Gastrocnemius medialis (tissue), 4 donors: ENCODE measurements around the gene GPR152. TPM values are rescaled to one million over a fixed set of nuclear protein-coding genes. Genes with fewer than 3 reads are reported as not detected.

Experiments used
- ATAC-seq, 2 donors: fragments of 150-250 bp; one replicate each; pipeline ENCODE4 v1.9.1; 2016
- DNase-seq, 2 donors: peaks; one replicate each; pipeline ENCODE4 v3.0.0-alpha.2; 2019
- H3K27ac ChIP-seq, 4 donors: fragments of 200-600 bp; sonication (generic); 1 replicate in 1 of 4; 2 replicates in 3 of 4; pipeline ENCODE4 v1.5.1; 2016 to 2018; ENCODE audit warnings: mild to moderate bottlenecking in 2 of 4, moderate library complexity in 1 of 4
- H3K27me3 ChIP-seq, 3 donors: fragments of 200-600 bp; sonication (generic) in 2 of 3; 1 replicate in 1 of 3; 2 replicates in 2 of 3; pipeline versions ENCODE4 v1.5.1 to v1.6.0; 2016 to 2019; ENCODE audit warnings: mild to moderate bottlenecking in 1 of 3, moderate library complexity in 1 of 3
- H3K36me3 ChIP-seq, 2 donors: fragments of 200-600 bp; sonication (generic) in 1 of 2; one replicate each; pipeline ENCODE4 v1.5.1; 2017 to 2018
- H3K4me1 ChIP-seq, 2 donors: fragments of 200-600 bp; sonication (generic) in 1 of 2; one replicate each; pipeline ENCODE4 v1.5.1; 2016 to 2017; ENCODE audit warnings: mild to moderate bottlenecking in 2 of 2
- H3K4me3 ChIP-seq, 4 donors: fragments of 200-600 bp; sonication (generic) in 3 of 4; 1 replicate in 1 of 4; 2 replicates in 3 of 4; pipeline ENCODE4 v1.5.1; 2016 to 2019; ENCODE audit warnings: mild to moderate bottlenecking in 2 of 4
- H3K9me3 ChIP-seq, 3 donors: fragments of 200-600 bp; sonication (generic) in 2 of 3; 1 replicate in 1 of 3; 2 replicates in 2 of 3; pipeline ENCODE4 v1.5.1; 2016 to 2019
- CTCF ChIP-seq, 5 experiments: fragments of 450-650 bp in 3 of 5; fragments of 200-600 bp in 2 of 5; sonication (generic) in 2 of 5; IDR thresholded peaks in 4 of 5; conservative IDR thresholded peaks in 1 of 5; 1 replicate in 4 of 5; 2 replicates in 1 of 5; pipeline ENCODE4 v1.5.1; 2016 to 2019; ENCODE audit warnings: antibody characterized with exemption in 5 of 5, mild to moderate bottlenecking in 3 of 5, moderate library complexity in 3 of 5
- POLR2A ChIP-seq, 2 donors: fragments of 450-650 bp; IDR thresholded peaks; one replicate each; pipeline ENCODE4 v1.6.1; 2017; ENCODE audit warnings: antibody characterized with exemption in 2 of 2, mild to moderate bottlenecking in 2 of 2, moderate library complexity in 2 of 2
- in situ Hi-C, 4 donors: fragments of 200-750 bp; cut with MboI; loops; one replicate each; pipeline versions ENCODE4 v1.15.0 to v1.8.0; 2017; ENCODE audit warnings: low sequenced_read_pairs in 4 of 4
- intact Hi-C: fragments of 100-400 bp; cut with DNase I; formaldehyde crosslinking; loops from one replicate; pipeline ENCODE4 v1.15.1; 2023; ENCODE audit warnings: low total_unique reads
- total RNA-seq, 4 donors: library from RNA; depleted of rRNA; stranded (reverse); fragments of >200 nt; gene quantifications; one replicate each; pipeline versions ENCODE4 v1.1.0 to v1.2.3, GENCODE V29; 2016

GPR152 gene
- total RNA-seq, 4 donors from 2014 or later, result not detected

GRCh38 chr11:67492069-67492727 lies 39.7 kb upstream of the GPR152 start:
- intact Hi-C loops (no loop called here), in situ Hi-C loops (no loop called here)
- H3K27me3 ChIP-seq, result no peaks in the 10 kb centered on the region
- no peak overlapping the region for H3K27ac ChIP-seq
- H3K4me1 ChIP-seq, result no peaks in the 10 kb centered on the region
- peaks cover 0 to 22% of the 10 kb centered on the region in 2 donors for H3K36me3 ChIP-seq
- TF ChIP-seq POLR2A (IDR thresholded peaks at IDR 0.05) (no peak), CTCF (IDR thresholded peaks at IDR 0.05 in 4 of 5, conservative IDR thresholded peaks at IDR 0.05 in 1 of 5) (no peak)
- no peak for ATAC-seq
- no peak overlapping the region for H3K4me3 ChIP-seq
- DNase-seq, result no peak
- no peaks in the 10 kb centered on the region for H3K9me3 ChIP-seq

- in situ Hi-C loops, result no loop called here
- no peaks in the 10 kb centered on the region for H3K4me1 ChIP-seq
- TF ChIP-seq POLR2A (IDR thresholded peaks at IDR 0.05), result no peak
- TF ChIP-seq CTCF (IDR thresholded peaks at IDR 0.05 in 4 of 5, conservative IDR thresholded peaks at IDR 0.05 in 1 of 5), result no peak
- H3K9me3 ChIP-seq, result no peaks in the 10 kb centered on the region
- DNase-seq (no peak), ATAC-seq (no peak)
- no peak overlapping the region for H3K27ac ChIP-seq
- peaks cover 0 to 26% of the 10 kb centered on the region in 2 donors for H3K36me3 ChIP-seq
- intact Hi-C loops, result no loop called here
- no peaks in the 10 kb centered on the region for H3K27me3 ChIP-seq
- no peak overlapping the region for H3K4me3 ChIP-seq
These were observed 38.9 kb upstream of the GPR152 start for GRCh38 chr11:67491276-67492068.

- no peaks in the 10 kb centered on the region for H3K27me3 ChIP-seq
- in situ Hi-C loops (no loop called here), intact Hi-C loops (no loop called here)
- no peaks in the 10 kb centered on the region for H3K9me3 ChIP-seq
- ATAC-seq, result no peak
- TF ChIP-seq POLR2A (IDR thresholded peaks at IDR 0.05) (no peak), CTCF (IDR thresholded peaks at IDR 0.05 in 4 of 5, conservative IDR thresholded peaks at IDR 0.05 in 1 of 5) (no peak)
- H3K4me3 ChIP-seq, result no peak overlapping the region
- peaks cover 0 to 26% of the 10 kb centered on the region in 2 donors for H3K36me3 ChIP-seq
- H3K27ac ChIP-seq, result no peak overlapping the region
- DNase-seq, result no peak
- H3K4me1 ChIP-seq, result no peaks in the 10 kb centered on the region
These were observed 38.2 kb upstream of the GPR152 start for GRCh38 chr11:67490727-67491065.

- Histone ChIP-seq H3K27me3 (no peaks in the 10 kb centered on the region), H3K9me3 (no peaks in the 10 kb centered on the region), H3K4me1 (no peaks in the 10 kb centered on the region), H3K27ac (no peak overlapping the region), H3K4me3 (no peak overlapping the region), H3K36me3 (peaks cover 0 to 23% of the 10 kb centered on the region in 2 donors)
- no peak for DNase-seq
- ATAC-seq, result no peak
- in situ Hi-C loops, result no loop called here
- intact Hi-C loops, result no loop called here
- TF ChIP-seq CTCF (IDR thresholded peaks at IDR 0.05 in 4 of 5, conservative IDR thresholded peaks at IDR 0.05 in 1 of 5) (no peak), POLR2A (IDR thresholded peaks at IDR 0.05) (no peak)
These were observed 37.6 kb upstream of the GPR152 start for GRCh38 chr11:67489885-67490726.
